SKM-1 (cell line): ENCODE data around the gene CEP162.
"Not testable (repeated sequence)": the region's sequence is repeated elsewhere in the genome, so short reads cannot be mapped to it uniquely, and the experiment has no call there.

Experiments used
- DNase-seq: peaks from one replicate; lab custom pipeline; 2025; ENCODE audit not compliant: unreplicated experiment; lab: John Stamatoyannopoulos, UW

CEP162 gene

DNA sequence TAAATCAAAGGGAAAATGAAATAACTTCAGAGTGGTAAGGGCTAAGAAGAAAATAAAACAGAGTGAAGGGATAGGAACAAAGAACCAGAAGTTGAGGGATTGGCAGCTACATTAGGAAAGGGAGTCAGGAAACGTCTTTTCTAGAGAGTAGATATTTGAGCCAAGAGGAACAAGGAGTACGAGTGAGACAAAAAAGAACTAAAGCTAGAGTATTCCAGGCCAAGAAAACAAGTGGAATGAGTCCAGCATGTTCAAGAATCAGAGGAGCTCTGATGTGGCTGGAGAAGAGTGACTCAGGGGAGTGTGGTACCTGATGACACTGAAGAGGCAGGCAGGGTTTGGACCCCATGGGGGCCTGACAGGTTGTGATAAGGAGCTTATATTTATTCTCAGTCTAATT, 66.3 kb downstream of the CEP162 start:
- DNase-seq, result no peak

DNA sequence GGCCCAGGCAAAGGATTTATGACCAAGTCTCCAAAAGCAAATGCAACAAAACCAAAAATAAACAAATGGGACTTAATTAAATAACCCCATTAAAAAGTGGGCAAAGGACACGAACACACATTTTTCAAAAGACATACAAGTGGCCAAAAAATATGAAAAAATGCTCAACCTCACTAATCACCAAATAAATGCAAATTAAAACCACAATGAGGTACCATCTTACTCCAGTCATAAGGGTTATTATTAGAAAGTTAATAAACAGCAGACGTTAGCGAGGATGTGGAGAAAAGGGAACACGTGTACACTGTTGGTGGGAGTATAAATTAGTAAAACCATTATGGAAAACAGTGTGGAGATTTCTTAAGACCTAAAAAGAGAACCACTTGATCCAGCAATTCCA, 71.1 kb downstream of the CEP162 start:
- DNase-seq, result no peak

DNA sequence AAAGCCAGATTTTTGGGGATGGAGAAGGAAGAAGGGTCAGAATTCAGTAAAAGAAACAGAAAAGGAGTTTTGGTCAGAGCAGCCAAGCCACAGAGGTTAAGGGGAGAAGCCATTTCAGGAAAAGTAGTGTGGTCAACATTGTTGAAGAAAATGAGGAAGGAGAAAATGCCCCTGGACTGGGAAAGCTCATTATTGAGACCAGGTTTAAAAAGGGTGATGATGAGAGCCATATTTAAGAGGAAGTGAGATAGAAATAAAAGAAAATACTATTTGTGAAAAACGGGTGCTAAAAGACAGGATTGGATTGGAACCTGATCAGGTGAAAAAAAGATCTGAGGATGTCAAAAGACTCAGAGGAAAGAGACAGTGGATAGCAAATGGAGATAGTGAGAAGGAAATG, 75.8 kb downstream of the CEP162 start:
- no peak for DNase-seq

GRCh38 chr6:84150705-84151104, 76.7 kb downstream of the CEP162 start:
- no peak for DNase-seq

- DNase-seq, result no peak
Measured at GRCh38 chr6:84141521-84141920, 85.9 kb downstream of the CEP162 start.

- DNase-seq, result no peak
Measured at GRCh38 chr6:84139311-84139710, 88.1 kb downstream of the CEP162 start.

GRCh38 chr6:84137989-84138575, 89.4 kb downstream of the CEP162 start:
- no peak for DNase-seq

DNA sequence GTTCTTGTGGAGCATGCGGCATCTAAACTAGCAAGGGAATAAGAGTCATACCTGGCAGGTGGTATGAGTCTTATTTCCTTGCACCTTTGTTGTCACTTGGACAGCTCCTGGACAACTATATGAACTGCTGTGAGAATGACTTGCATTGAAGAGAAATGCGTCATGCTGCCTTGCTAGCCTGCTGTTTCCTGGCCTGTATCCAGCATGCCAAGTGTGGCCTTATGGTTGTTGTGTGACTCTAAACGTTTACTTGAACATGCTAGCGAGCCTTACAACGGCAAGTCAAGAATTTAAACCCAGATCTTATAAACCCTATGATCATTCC, 90.4 kb downstream of the CEP162 start:
- DNase-seq, result no peak

DNA sequence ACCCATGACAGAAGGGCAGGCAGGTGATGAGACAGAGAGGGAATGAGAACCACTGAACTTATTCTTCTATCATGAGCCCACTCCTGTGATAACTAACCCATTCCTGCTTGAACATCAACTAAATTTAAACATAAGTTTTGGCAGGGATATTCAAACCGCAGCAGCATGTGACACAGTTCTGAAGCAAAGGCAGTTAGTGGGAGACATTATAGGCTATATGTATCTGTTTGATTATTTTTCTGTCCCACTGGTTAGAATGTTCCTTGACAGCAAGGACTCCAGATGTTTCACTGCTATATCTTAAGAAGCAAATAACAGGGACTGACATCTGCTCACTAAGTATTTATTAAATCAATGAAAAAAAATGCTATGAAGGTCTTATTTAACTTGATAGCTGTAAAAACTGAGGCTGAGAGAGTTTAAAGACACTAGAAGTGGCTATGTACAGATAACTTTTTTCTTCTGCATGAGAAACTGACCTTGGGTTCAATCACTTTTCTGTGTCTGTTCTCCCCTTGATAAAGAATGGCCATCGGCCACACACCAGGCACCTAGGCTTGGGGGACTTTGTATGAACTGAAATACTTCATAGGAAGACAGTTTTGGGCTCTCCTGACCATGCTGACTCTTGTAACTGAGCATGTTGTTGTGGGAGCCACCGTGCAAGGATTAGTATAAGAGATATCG, 90.9 kb downstream of the CEP162 start:
- no peak for DNase-seq

GRCh38 chr6:84135291-84135690, 92.2 kb downstream of the CEP162 start:
- DNase-seq, result no peak

GRCh38 chr6:84133385-84133784, 94.1 kb downstream of the CEP162 start:
- not testable (repeated sequence) for DNase-seq

- DNase-seq, result not testable (repeated sequence)
Measured at GRCh38 chr6:84129588-84129987, 97.9 kb downstream of the CEP162 start.

DNA sequence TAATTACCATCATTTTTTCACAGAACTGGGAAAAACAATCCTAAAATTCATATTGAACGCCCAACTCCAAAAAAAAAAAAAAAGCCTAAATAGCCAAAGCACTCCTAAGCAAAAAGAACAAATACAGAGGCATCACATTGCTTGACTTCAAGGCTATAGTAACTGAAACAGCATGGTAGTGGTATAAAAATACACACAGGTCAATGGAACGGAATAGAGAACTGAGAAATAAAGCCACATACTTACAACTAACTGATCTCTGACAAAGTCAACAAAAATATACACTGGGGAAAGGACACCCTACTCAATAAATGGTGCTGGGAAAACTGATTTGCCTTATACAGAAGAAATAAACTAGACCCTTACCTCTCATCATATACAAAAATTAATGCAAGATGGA, 104.3 kb downstream of the CEP162 start:
- no peak for DNase-seq

DNA sequence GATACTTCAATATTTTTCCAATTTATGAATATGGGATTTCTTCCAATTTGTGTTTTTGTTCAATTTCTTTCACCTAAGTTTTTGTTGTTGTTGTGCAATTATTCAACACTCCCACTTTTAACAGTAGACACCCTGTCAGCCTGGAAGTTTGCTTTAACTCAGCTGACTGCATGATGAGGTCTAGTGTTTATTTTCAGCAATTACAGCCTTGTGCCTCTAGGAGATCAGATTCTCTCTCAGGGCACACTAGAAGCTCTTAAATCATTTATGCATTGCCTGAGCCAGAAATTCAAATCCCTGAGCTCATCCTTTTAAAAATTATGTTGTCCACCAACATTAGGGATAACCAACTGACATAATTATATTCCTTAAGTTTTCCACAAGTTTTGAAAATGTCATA, 108.2 kb downstream of the CEP162 start:
- DNase-seq, result no peak

DNA sequence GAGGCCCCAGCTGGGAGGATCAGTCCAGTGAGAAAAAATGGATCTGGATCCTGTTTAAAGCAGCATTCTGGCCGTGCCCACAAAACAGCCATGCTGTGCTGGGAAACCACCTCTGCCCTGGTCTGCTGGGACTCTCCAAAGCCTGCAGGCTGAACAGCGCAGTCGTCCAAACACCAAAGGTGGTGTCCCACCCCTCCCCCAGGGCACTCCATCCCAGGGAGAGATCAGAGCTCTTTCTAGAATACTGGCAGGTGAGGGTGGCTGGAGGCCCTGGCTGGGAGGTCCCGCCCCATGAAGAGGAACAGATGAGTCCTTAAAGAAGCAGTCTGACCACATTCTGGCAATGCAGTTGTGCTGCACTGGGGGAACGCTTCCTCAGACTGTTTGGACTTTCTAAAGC, 109.3 kb downstream of the CEP162 start:
- DNase-seq, result no peak

DNA sequence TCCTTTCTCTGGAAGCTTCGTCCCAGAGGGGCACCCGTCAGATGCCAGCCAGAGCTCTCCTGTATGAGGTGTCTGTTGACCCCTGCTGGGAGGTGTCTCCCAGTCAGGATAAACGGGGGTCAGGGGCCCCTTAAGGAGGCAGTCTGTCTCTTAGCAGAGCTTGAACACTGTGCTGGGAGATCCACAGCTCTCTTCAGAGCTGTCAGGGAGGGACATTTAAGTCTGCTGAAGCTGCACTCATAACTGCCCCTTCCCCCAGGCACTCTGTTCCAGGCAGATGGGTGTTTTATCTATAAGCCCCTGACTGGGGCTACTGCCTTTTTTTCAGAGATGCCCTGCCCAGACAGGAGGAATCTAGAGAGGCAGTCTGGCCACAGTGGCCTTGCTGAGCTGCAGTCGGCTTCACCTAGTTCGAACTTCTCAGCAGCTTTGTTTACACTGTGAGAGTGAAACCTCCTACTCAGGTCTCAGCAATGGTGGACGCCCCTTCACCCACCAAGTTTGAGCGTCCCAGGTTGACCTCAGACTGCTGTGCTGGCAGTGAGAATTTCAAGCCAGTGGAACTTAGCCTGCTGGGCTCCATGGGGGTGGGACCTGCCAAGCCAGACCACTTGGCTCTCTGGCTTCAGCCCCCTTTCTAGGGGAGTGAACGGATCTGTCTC, 112.4 kb downstream of the CEP162 start:
- DNase-seq, result not testable (repeated sequence)

GRCh38 chr6:84111351-84111750, 116.1 kb downstream of the CEP162 start:
- not testable (repeated sequence) for DNase-seq

- DNase-seq, result no peak
Measured at GRCh38 chr6:84107495-84107894, 119.9 kb downstream of the CEP162 start.

GRCh38 chr6:84105215-84105924, 122.1 kb downstream of the CEP162 start:
- DNase-seq, result not testable (repeated sequence)

GRCh38 chr6:84103029-84103428, 124.4 kb downstream of the CEP162 start:
- DNase-seq, result no peak

DNA sequence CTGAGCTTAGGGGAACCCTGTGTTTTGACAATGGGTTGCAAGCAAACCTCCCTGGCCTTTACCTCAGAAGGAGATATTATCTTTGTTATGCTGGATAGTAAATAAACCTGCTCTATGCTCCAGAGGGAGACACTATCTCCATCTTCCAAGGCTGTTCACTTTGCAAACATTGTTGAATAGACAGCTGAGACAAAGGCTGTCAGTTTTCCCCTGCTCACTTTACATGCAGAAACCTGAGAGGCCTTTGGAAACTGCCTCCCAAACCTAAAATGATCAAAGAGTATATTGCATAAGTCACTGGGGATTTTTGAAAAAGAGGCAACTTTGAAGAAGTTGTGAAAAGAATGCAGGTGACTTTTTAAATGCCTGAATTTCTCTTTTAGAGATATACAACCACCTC, 132.3 kb downstream of the CEP162 start:
- no peak for DNase-seq
